ENCODE measurements around the gene SLC27A3. TPM values are rescaled to one million over a fixed set of nuclear protein-coding genes. Genes with fewer than 3 reads are reported as not detected.
A peak's percentile ranks its signal among the peaks of the same experiment; 100 is the strongest.
"Not testable (repeated sequence)": the region's sequence is repeated elsewhere in the genome, so short reads cannot be mapped to it uniquely, and the experiment has no call there.

SLC27A3 gene
- polyA plus RNA-seq, 1 donor from 2014 or later = 30.6 TPM

- Histone ChIP-seq H3K4me3 (ENCODE audit: low read length) (no peak overlapping the region), H3K36me3 (ENCODE audit: insufficient read depth, low read length) (no peaks in the 10 kb centered on the region), H3K9ac (ENCODE audit: low read length) (no peak overlapping the region), H3K9me2 (ENCODE audit: insufficient read depth, low read length) (no peaks in the 10 kb centered on the region), H3F3A (ENCODE audit: insufficient read depth, low read length, poor library complexity, severe bottlenecking) (no peaks in the 10 kb centered on the region), H3K27me3 (ENCODE audit: insufficient read depth, low read depth, low read length) (no peaks in the 10 kb centered on the region), H3K9me3 (ENCODE audit: low read length) (no peaks in the 10 kb centered on the region), H3K4me2 (ENCODE audit: low read length) (no peak overlapping the region), H2AFZ (ENCODE audit: low read depth, low read length) (no peak overlapping the region), H4K20me1 (ENCODE audit: insufficient read depth) (no peaks in the 10 kb centered on the region), H3K27ac (ENCODE audit: low read length) (no peak overlapping the region), H3K79me2 (replicated peaks; ENCODE audit: insufficient read depth, low read length) (no peaks in the 10 kb centered on the region)
- TF ChIP-seq SMC3 (conservative IDR thresholded peaks at IDR 0.05; ENCODE audit: poor library complexity) = no peak
- no peak for TF ChIP-seq TAF1 (IDR thresholded peaks at IDR 0.05; ENCODE audit: low read depth)
- TF ChIP-seq POLR2AphosphoS5 (IDR thresholded peaks at IDR 0.05) = no peak
- TF ChIP-seq EZH2 (IDR thresholded peaks at IDR 0.05; ENCODE audit: borderline replicate concordance, insufficient read depth, low read length, poor library complexity, severe bottlenecking) = no peak
- TF ChIP-seq RAD21 (conservative IDR thresholded peaks at IDR 0.05) = no peak
Measured at GRCh38 chr1:153779781-153780541, 4.8 kb downstream of the SLC27A3 start.

- no peak overlapping the region for H2AFZ ChIP-seq (ENCODE audit: low read depth, low read length)
- no peaks in the 10 kb centered on the region for H3K9me3 ChIP-seq (ENCODE audit: low read length)
- H3K9ac ChIP-seq (ENCODE audit: low read length) = no peak overlapping the region
- no peaks in the 10 kb centered on the region for H3K27me3 ChIP-seq (ENCODE audit: insufficient read depth, low read depth, low read length)
- no peak overlapping the region for H3K4me3 ChIP-seq (ENCODE audit: low read length)
- no peaks in the 10 kb centered on the region for H3K36me3 ChIP-seq (ENCODE audit: insufficient read depth, low read length)
- no peak overlapping the region for H3K27ac ChIP-seq (ENCODE audit: low read length)
- no peaks in the 10 kb centered on the region for H4K20me1 ChIP-seq (ENCODE audit: insufficient read depth)
- H3K79me2 ChIP-seq (replicated peaks; ENCODE audit: insufficient read depth, low read length) = no peaks in the 10 kb centered on the region
- no peak overlapping the region for H3K4me2 ChIP-seq (ENCODE audit: low read length)
- no peak for TF ChIP-seq EP300 (conservative IDR thresholded peaks at IDR 0.05; ENCODE audit: poor library complexity, severe bottlenecking)
- no peaks in the 10 kb centered on the region for H3K9me2 ChIP-seq (ENCODE audit: insufficient read depth, low read length)
- no peaks in the 10 kb centered on the region for H3F3A ChIP-seq (ENCODE audit: insufficient read depth, low read length, poor library complexity, severe bottlenecking)
Measured at GRCh38 chr1:153780551-153780950, 5.3 kb downstream of the SLC27A3 start.

GRCh38 chr1:153782648-153783047 lies 7.4 kb downstream of the SLC27A3 start:
- not testable (repeated sequence) for H3F3A ChIP-seq (ENCODE audit: insufficient read depth, low read length, poor library complexity, severe bottlenecking); H3K9me2 ChIP-seq (ENCODE audit: insufficient read depth, low read length); H3K79me2 ChIP-seq (replicated peaks; ENCODE audit: insufficient read depth, low read length); H2AFZ ChIP-seq (ENCODE audit: low read depth, low read length); H3K9me3 ChIP-seq (ENCODE audit: low read length); H3K36me3 ChIP-seq (ENCODE audit: insufficient read depth, low read length); H3K27me3 ChIP-seq (ENCODE audit: insufficient read depth, low read depth, low read length); H4K20me1 ChIP-seq (ENCODE audit: insufficient read depth)
- peak overlapping the region; percentile 94 for H3K27ac ChIP-seq (ENCODE audit: low read length)
- peak overlapping the region; percentile 82 for H3K4me2 ChIP-seq (ENCODE audit: low read length)
- peak overlapping the region; percentile 78 for H3K4me3 ChIP-seq (ENCODE audit: low read length)
- H3K9ac ChIP-seq (ENCODE audit: low read length) = peak overlapping the region; percentile 91

- H2AFZ ChIP-seq (ENCODE audit: low read depth, low read length) = peak overlapping the region; percentile 81
- H3K79me2 ChIP-seq (replicated peaks; ENCODE audit: insufficient read depth, low read length) = no peaks in the 10 kb centered on the region
- no peaks in the 10 kb centered on the region for H3K27me3 ChIP-seq (ENCODE audit: insufficient read depth, low read depth, low read length)
- peak overlapping the region; percentile 91 for H3K9ac ChIP-seq (ENCODE audit: low read length)
- H4K20me1 ChIP-seq (ENCODE audit: insufficient read depth) = no peaks in the 10 kb centered on the region
- peak overlapping the region; percentile 94 for H3K27ac ChIP-seq (ENCODE audit: low read length)
- H3F3A ChIP-seq (ENCODE audit: insufficient read depth, low read length, poor library complexity, severe bottlenecking) = no peaks in the 10 kb centered on the region
- peak overlapping the region; percentile 82 for H3K4me2 ChIP-seq (ENCODE audit: low read length)
- H3K9me2 ChIP-seq (ENCODE audit: insufficient read depth, low read length) = no peaks in the 10 kb centered on the region
- TF ChIP-seq EP300 (conservative IDR thresholded peaks at IDR 0.05; ENCODE audit: poor library complexity, severe bottlenecking) (peak; percentile 67), TAF1 (IDR thresholded peaks at IDR 0.05; ENCODE audit: low read depth) (peak; percentile 55), POLR2AphosphoS5 (IDR thresholded peaks at IDR 0.05) (peak; percentile 97), RAD21 (conservative IDR thresholded peaks at IDR 0.05) (peak; percentile 47), SMC3 (conservative IDR thresholded peaks at IDR 0.05; ENCODE audit: poor library complexity) (peak; percentile 59), MXI1 (conservative IDR thresholded peaks at IDR 0.05; ENCODE audit: poor library complexity, severe bottlenecking) (peak; percentile 85), CTCF (IDR thresholded peaks at IDR 0.05; ENCODE audit: poor library complexity, severe bottlenecking) (peak; percentile 53), EZH2 (IDR thresholded peaks at IDR 0.05; ENCODE audit: borderline replicate concordance, insufficient read depth, low read length, poor library complexity, severe bottlenecking) (no peak)
- TF ChIP-seq, protein P1, sequence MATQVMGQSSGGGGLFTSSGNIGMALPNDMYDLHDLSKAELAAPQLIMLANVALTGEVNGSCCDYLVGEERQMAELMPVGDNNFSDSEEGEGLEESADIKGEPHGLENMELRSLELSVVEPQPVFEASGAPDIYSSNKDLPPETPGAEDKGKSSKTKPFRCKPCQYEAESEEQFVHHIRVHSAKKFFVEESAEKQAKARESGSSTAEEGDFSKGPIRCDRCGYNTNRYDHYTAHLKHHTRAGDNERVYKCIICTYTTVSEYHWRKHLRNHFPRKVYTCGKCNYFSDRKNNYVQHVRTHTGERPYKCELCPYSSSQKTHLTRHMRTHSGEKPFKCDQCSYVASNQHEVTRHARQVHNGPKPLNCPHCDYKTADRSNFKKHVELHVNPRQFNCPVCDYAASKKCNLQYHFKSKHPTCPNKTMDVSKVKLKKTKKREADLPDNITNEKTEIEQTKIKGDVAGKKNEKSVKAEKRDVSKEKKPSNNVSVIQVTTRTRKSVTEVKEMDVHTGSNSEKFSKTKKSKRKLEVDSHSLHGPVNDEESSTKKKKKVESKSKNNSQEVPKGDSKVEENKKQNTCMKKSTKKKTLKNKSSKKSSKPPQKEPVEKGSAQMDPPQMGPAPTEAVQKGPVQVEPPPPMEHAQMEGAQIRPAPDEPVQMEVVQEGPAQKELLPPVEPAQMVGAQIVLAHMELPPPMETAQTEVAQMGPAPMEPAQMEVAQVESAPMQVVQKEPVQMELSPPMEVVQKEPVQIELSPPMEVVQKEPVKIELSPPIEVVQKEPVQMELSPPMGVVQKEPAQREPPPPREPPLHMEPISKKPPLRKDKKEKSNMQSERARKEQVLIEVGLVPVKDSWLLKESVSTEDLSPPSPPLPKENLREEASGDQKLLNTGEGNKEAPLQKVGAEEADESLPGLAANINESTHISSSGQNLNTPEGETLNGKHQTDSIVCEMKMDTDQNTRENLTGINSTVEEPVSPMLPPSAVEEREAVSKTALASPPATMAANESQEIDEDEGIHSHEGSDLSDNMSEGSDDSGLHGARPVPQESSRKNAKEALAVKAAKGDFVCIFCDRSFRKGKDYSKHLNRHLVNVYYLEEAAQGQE (IDR thresholded peaks at IDR 0.05; ENCODE audit: borderline replicate concordance) = no peak
- H3K4me3 ChIP-seq (ENCODE audit: low read length) = peak overlapping the region; percentile 78
- H3K9me3 ChIP-seq (ENCODE audit: low read length) = no peaks in the 10 kb centered on the region
- H3K36me3 ChIP-seq (ENCODE audit: insufficient read depth, low read length) = no peaks in the 10 kb centered on the region
Measured at GRCh38 chr1:153783233-153784190, 8.3 kb downstream of the SLC27A3 start.

Data from neural cell (in vitro differentiated cells).